K562 (cell line): ENCODE results near the gene ZNF462. TPM values are rescaled to one million over a fixed set of nuclear protein-coding genes. Genes with fewer than 3 reads are reported as not detected.

Source experiments
- ATAC-seq: fragments of 200-7000 bp; cut with Tn5 transposase; 3 replicates; pipeline ENCODE4 v1.9.1; 2020; ENCODE audit warnings: moderate library complexity
- BruUV-seq: library from RNA; stranded (reverse); fragments of 400-500 nt; replicated peaks from 2 replicates; lab custom pipeline; 2021; lab: Mats Ljungman, UMichigan
- CTCF ChIA-PET: fragments of 300-600 bp; formaldehyde crosslinking; extraction: SDS; loops from one replicate; lab custom pipeline; 2021; ENCODE audit warnings: low intra/inter-chr PET ratio; lab: Yijun Ruan, JAX
- POLR2A ChIA-PET: fragments of 300-600, 350-650 bp; sonication (Branson Sonifier 250); formaldehyde crosslinking; extraction: SDS; loops from one replicate; lab custom pipeline; 2021; ENCODE audit warnings: antibody characterized with exemption, inconsistent platforms; lab: Yijun Ruan, JAX
- DNase-seq, 4 experiments: peaks; one replicate each; pipeline versions ENCODE4 v3.0.0 to v3.0.0-alpha.2; 2011 to 2018; ENCODE audit warnings: low spot score in 3 of 4, mixed read lengths in 3 of 4; ENCODE audit errors: extremely low read depth in 1 of 4
- FAIRE-seq: peaks from 2 replicates; lab custom pipeline; 2011; peaks lifted over from hg19 to GRCh38; lab: Jason Lieb, UNC
- H2AFZ ChIP-seq: 2 replicates; pipeline ENCODE4 v1.6.0; 2011; ENCODE audit warnings: low read depth, low read length, control low read depth, inconsistent platforms
- H3K27ac ChIP-seq: fragments of 200-600 bp; 3 replicates; pipeline ENCODE4 v1.8.0; 2011; ENCODE audit warnings: low read depth, mild to moderate bottlenecking, control low read depth, inconsistent platforms, low read length, moderate library complexity, mixed read lengths; ENCODE audit errors: extremely low read depth
- H3K27me3 ChIP-seq, 2 experiments: fragments of 300-600 bp in 1 of 2; 2 replicates in 1 of 2; 3 replicates in 1 of 2; pipeline versions ENCODE4 v1.6.0 to v1.8.0; 2011; ENCODE audit warnings: inconsistent platforms in 2 of 2, low read length in 2 of 2, mild to moderate bottlenecking in 1 of 2, mixed read lengths in 1 of 2, moderate library complexity in 1 of 2; ENCODE audit not compliant: control insufficient read depth in 2 of 2, insufficient read depth in 2 of 2
- H3K36me3 ChIP-seq: fragments of 300-600 bp; 3 replicates; pipeline ENCODE4 v1.8.0; 2011; ENCODE audit warnings: mild to moderate bottlenecking, low read length, inconsistent platforms; ENCODE audit not compliant: control insufficient read depth, insufficient read depth
- H3K4me1 ChIP-seq, 2 experiments: fragments of 200-600 bp in 1 of 2; replicated peaks in 1 of 2; 2 replicates in 1 of 2; 3 replicates in 1 of 2; pipeline versions ENCODE4 v1.5.1 to v1.8.0; 2011; ENCODE audit warnings: inconsistent platforms in 2 of 2, low read length in 2 of 2, mild to moderate bottlenecking in 1 of 2, mixed read lengths in 1 of 2, moderate library complexity in 1 of 2; ENCODE audit not compliant: control insufficient read depth in 2 of 2, insufficient read depth in 2 of 2
- H3K4me2 ChIP-seq: 2 replicates; pipeline ENCODE4 v1.6.1; 2011; ENCODE audit warnings: low read length, control low read depth, inconsistent platforms, mixed read lengths; ENCODE audit not compliant: insufficient read depth
- H3K4me3 ChIP-seq: fragments of 200-600 bp; sonication (generic), shearing (Covaris generic); 2 replicates; pipeline ENCODE4 v1.5.1; 2016; ENCODE audit warnings: control low read depth, inconsistent platforms
- H3K79me2 ChIP-seq: fragments of 200-600 bp; 3 replicates; pipeline ENCODE4 v1.8.0; 2011; ENCODE audit warnings: low read length, inconsistent platforms; ENCODE audit not compliant: control insufficient read depth, insufficient read depth
- H3K9ac ChIP-seq, 2 experiments: 2 replicates each; pipeline versions ENCODE4 v1.6.0 to v1.6.1; 2011; ENCODE audit warnings: low read depth in 2 of 2, low read length in 2 of 2, control low read depth in 1 of 2, inconsistent platforms in 1 of 2, mild to moderate bottlenecking in 1 of 2, mixed read lengths in 1 of 2; ENCODE audit not compliant: insufficient read depth in 1 of 2
- H3K9me1 ChIP-seq: one replicate; pipeline ENCODE4 v1.6.0; 2011; ENCODE audit warnings: inconsistent platforms, mild to moderate bottlenecking, low read length, moderate library complexity; ENCODE audit not compliant: control insufficient read depth, insufficient read depth
- H3K9me3 ChIP-seq: replicated peaks from 2 replicates; pipeline ENCODE4 v1.5.1; 2011; ENCODE audit warnings: low read depth, low read length, inconsistent platforms; ENCODE audit not compliant: control insufficient read depth, insufficient read depth
- H4K20me1 ChIP-seq: replicated peaks from 2 replicates; pipeline ENCODE4 v1.6.1; 2011; ENCODE audit warnings: low read length, inconsistent platforms, mixed read lengths; ENCODE audit not compliant: control insufficient read depth, insufficient read depth
- CHD1 ChIP-seq: fragments of 200-600 bp; sonication (generic); IDR thresholded peaks from one replicate; pipeline ENCODE4 v1.6.1; 2012; ENCODE audit warnings: mild to moderate bottlenecking, moderate library complexity, low read length, inconsistent platforms
- DPF2 ChIP-seq: fragments of 450-650 bp; IDR thresholded peaks from 2 replicates; pipeline ENCODE4 v1.6.1; 2016
- EGR1 ChIP-seq: fragments of 450-650 bp; conservative IDR thresholded peaks from 2 replicates; pipeline ENCODE4 v1.6.1; 2017; ENCODE audit warnings: mild to moderate bottlenecking
- PHB ChIP-seq: fragments of 250-450 bp; sonication (Bioruptor Pico); IDR thresholded peaks from 2 replicates; pipeline ENCODE4 v1.5.0; 2021
- STAT5A ChIP-seq: IDR thresholded peaks from 2 replicates; pipeline ENCODE4 v1.6.1; 2012; ENCODE audit warnings: low read length, inconsistent platforms, borderline replicate concordance
- STAT6 ChIP-seq: sonication (generic); formaldehyde crosslinking; IDR thresholded peaks from 2 replicates; pipeline ENCODE4 v1.8.1; 2023; ENCODE audit warnings: mild to moderate bottlenecking, missing genetic modification reagents
- ZBTB2 ChIP-seq: fragments of 450-650 bp; IDR thresholded peaks from 2 replicates; pipeline ENCODE4 v1.6.1; 2016; ENCODE audit warnings: antibody characterized with exemption
- ZFPM2 ChIP-seq: fragments of 250-450 bp; sonication (Bioruptor Pico); IDR thresholded peaks from 2 replicates; pipeline ENCODE4 v1.5.1; 2022; ENCODE audit warnings: mild to moderate bottlenecking
- ZNF354B ChIP-seq: fragments of 250-450 bp; sonication (Bioruptor Pico); IDR thresholded peaks from 2 replicates; pipeline ENCODE4 v1.4.0; 2020
- ZNF766 ChIP-seq: fragments of 200-800 bp; sonication (Bioruptor generic); conservative IDR thresholded peaks from 2 replicates; pipeline ENCODE4 v1.6.1; 2016; ENCODE audit warnings: missing genetic modification characterization, missing compliant biosample characterization
- WGBS: fragments of 100-300 bp; shearing (Covaris generic); methylation state at CpG from one replicate; pipeline ENCODE4 v1.1.6; 2016; ENCODE audit warnings: low coverage, mixed read lengths; ENCODE audit not compliant: insufficient coverage; ENCODE audit errors: missing lambda C conversion rate; 5-methylcytosine and 5-hydroxymethylcytosine counted together
- in situ Hi-C: fragments of 300-500 bp; cut with MboI; formaldehyde crosslinking; loops from 4 replicates; pipeline ENCODE4 v1.15.0; 2018; ENCODE audit warnings: inconsistent platforms, mixed read lengths
- intact Hi-C: fragments of 100-400 bp; cut with micrococcal nuclease; formaldehyde crosslinking; loops from 2 replicates; pipeline ENCODE4 v1.14.2; 2022
- polyA plus RNA-seq, 8 experiments: library from polyadenylated mRNA; depleted of rRNA in 4 of 8; stranded (reverse) in 5 of 8; unstranded in 3 of 8; fragments of >200 nt; fragmentation: Nextera tagmentation in 2 of 8; fragmentation: Illumina TruSeq in 1 of 8; extraction: Ambion mirVana in 2 of 8; extraction: Trizol in 1 of 8; gene quantifications; 2 replicates each; pipeline versions ENCODE4 v1.2.1 to v1.2.3, GENCODE V29; 2011 to 2014; ENCODE audit warnings: inconsistent platforms in 1 of 8, missing spikeins in 1 of 8
- total RNA-seq, 7 experiments: library from RNA; depleted of rRNA in 6 of 7; stranded (reverse); fragments of >200 nt in 6 of 7; fragmentation: Illumina TruSeq in 2 of 7; extraction: Trizol in 2 of 7; gene quantifications; 2 replicates each; pipeline versions ENCODE4 v1.2.1 to v1.2.3, GENCODE V29; 2011 to 2021; ENCODE audit warnings: low replicate concordance in 1 of 7
- TF ChIP-seq, protein P1 (sequence below): fragments of 250-450 bp; sonication (Bioruptor Pico); IDR thresholded peaks from 2 replicates; pipeline ENCODE4 v1.4.0; 2020; ENCODE audit warnings: mild to moderate bottlenecking
- TF ChIP-seq, protein P2 (sequence below): sonication (generic); formaldehyde crosslinking; IDR thresholded peaks from 2 replicates; pipeline ENCODE4 v1.8.0; 2022; ENCODE audit warnings: mild to moderate bottlenecking, missing genetic modification reagents

The ZNF462 gene
- total and polyA plus RNA-seq, 9 of the 15 experiments (the other 6 are each of a cell fraction or from before 2014, with no cell fraction given): 0.20 TPM; not detected in 8

DNA sequence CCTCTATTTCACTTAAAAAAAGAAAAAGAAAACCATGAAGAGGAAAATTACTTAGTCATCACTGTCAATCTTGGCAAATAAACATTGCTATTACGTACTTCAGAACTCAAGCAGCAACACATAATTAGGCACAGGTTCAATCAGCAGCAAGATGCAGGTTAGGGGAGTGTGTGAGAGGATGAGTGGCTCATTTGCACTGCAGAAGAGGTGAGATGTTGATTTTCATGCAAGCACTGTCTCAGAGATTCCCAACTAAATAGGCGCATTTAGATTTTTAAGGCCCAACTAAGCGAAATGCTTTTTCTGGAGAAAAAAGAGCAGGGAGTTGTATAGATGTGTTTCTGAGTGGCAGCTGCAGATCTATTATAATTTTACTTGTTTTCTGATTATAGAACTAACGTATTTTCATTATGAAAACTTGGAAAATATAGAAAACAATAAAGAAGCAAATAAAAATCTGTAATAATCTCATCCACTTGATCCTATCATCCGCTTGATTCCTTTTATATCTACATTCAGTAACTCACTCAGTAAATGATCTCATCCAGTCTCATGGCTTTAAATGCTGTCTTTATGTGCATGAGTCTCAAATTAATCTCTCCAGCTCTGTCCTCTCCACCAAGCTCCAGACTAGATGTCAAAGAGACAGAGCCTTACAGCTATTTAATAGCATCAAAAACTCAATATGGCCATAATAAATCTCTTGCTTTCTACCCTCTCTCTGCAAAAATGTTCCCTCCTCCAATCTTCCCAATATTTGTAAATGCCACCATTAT, 162.5 kb downstream of the ZNF462 start:
- no peaks in the 10 kb centered on the region for H3K9me1 ChIP-seq
- H3K79me2 ChIP-seq: no peaks in the 10 kb centered on the region
- H3K36me3 ChIP-seq: no peaks in the 10 kb centered on the region
- no TSS peak for BruUV-seq
- no peak overlapping the region for H3K4me2 ChIP-seq
- FAIRE-seq (no peak), ATAC-seq (no peak), DNase-seq (no peak)
- H3K9ac ChIP-seq: no peak overlapping the region
- in situ Hi-C loops (no loop called here), intact Hi-C loops (no loop called here)
- no peaks in the 10 kb centered on the region for H3K4me1 ChIP-seq
- no peak overlapping the region for H3K4me3 ChIP-seq
- H3K27ac ChIP-seq: no peak overlapping the region
- H3K27me3 ChIP-seq: no peaks in the 10 kb centered on the region
- WGBS: 0% methylated on average over 5 of the region's 5 CpGs
- H3K9me3 ChIP-seq: peaks cover 5% of the 10 kb centered on the region; the same call in 1 of the 2 replicates
- no peaks in the 10 kb centered on the region for H4K20me1 ChIP-seq
- ChIA-PET CTCF (no interaction called here), POLR2A (no interaction called here)
- no peak overlapping the region for H2AFZ ChIP-seq
- TF ChIP-seq STAT5A: no peak
- no peak for TF ChIP-seq ZNF354B (CRISPR knock-in tag)
- no peak for TF ChIP-seq ZBTB2
- no peak for TF ChIP-seq STAT6 (CRISPR knock-in tag)
- no peak for TF ChIP-seq EGR1
- TF ChIP-seq, protein P1, sequence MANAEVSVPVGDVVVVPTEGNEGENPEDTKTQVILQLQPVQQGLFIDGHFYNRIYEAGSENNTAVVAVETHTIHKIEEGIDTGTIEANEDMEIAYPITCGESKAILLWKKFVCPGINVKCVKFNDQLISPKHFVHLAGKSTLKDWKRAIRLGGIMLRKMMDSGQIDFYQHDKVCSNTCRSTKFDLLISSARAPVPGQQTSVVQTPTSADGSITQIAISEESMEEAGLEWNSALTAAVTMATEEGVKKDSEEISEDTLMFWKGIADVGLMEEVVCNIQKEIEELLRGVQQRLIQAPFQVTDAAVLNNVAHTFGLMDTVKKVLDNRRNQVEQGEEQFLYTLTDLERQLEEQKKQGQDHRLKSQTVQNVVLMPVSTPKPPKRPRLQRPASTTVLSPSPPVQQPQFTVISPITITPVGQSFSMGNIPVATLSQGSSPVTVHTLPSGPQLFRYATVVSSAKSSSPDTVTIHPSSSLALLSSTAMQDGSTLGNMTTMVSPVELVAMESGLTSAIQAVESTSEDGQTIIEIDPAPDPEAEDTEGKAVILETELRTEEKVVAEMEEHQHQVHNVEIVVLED (CRISPR knock-in tag): no peak
- TF ChIP-seq PHB (CRISPR knock-in tag): no peak
- TF ChIP-seq ZNF766 (CRISPR knock-in tag): no peak
- no peak for TF ChIP-seq CHD1
- no peak for TF ChIP-seq DPF2
- TF ChIP-seq, protein P2, sequence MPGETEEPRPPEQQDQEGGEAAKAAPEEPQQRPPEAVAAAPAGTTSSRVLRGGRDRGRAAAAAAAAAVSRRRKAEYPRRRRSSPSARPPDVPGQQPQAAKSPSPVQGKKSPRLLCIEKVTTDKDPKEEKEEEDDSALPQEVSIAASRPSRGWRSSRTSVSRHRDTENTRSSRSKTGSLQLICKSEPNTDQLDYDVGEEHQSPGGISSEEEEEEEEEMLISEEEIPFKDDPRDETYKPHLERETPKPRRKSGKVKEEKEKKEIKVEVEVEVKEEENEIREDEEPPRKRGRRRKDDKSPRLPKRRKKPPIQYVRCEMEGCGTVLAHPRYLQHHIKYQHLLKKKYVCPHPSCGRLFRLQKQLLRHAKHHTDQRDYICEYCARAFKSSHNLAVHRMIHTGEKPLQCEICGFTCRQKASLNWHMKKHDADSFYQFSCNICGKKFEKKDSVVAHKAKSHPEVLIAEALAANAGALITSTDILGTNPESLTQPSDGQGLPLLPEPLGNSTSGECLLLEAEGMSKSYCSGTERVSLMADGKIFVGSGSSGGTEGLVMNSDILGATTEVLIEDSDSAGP (CRISPR knock-in tag): no peak
- TF ChIP-seq ZFPM2 (CRISPR knock-in tag): no peak
